SK-N-DZ (cell line): ENCODE results near the gene CFAP92.

Source experiments
- DNase-seq: peaks from one replicate; pipeline ENCODE4 v3.0.0-alpha.2; 2015; ENCODE audit warnings: low spot score

CFAP92 gene

GRCh38 chr3:128991355-128991895 is 2.5 kb downstream of the CFAP92 start:
- DNase-seq = no peak

GRCh38 chr3:128988286-128988685 is 5.6 kb downstream of the CFAP92 start:
- DNase-seq = no peak

DNA sequence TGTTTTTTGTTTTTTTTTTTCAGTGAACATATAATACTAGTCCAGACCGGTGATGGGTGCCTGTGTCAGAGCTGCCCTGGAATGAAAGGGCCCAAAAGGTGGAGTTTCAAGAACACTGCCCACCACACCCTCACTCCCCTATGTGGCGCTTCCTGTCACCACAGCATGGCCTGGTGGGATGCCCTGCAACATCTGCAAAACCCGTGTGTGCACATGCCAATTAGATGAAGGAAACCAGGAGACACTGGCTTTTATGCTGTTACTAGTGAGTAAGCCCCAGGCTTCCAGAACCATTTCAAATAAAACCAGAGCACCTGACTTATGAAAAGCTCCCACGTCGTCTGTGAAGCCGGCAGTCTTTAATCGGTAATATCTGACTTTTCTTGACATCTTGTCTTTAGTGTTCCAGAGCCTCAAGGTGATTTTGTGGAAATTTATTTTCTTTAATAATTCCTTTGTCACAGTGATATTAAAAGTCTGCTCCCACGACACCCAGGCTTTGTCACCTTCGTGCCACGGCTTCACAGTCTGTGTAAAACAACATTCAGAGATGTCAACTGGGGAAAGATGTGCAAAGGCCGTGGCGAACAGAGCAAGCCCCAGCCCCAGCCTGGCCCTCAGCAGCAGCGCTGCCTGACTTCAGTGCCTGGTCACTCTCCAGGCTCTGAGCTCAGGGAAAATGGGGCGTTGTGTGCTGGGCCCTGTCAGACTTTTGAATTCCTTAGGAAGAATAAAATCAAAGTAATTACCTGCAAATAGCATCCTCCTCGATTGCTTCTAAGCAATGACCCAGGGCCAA is 6.4 kb downstream of the CFAP92 start:
- DNase-seq = no peak

DNA sequence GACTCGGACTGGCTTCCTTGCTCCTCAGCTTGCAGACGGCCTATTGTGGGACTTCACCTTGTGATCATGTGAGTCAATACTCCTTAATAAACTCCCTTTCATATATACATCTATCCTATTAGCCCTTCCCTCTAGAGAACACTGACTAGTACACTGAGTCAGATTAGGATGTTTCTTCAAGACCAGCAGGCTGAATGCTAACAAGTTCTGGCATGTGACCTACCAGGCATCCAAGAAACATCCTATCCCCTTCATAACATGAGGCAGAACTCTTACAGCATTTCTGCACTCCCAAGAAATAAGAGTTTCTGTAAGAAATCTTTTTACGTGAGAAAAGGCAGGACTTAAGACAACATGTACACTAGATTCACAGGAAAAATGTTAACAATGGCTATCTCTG is 9.3 kb downstream of the CFAP92 start:
- DNase-seq = no peak

DNA sequence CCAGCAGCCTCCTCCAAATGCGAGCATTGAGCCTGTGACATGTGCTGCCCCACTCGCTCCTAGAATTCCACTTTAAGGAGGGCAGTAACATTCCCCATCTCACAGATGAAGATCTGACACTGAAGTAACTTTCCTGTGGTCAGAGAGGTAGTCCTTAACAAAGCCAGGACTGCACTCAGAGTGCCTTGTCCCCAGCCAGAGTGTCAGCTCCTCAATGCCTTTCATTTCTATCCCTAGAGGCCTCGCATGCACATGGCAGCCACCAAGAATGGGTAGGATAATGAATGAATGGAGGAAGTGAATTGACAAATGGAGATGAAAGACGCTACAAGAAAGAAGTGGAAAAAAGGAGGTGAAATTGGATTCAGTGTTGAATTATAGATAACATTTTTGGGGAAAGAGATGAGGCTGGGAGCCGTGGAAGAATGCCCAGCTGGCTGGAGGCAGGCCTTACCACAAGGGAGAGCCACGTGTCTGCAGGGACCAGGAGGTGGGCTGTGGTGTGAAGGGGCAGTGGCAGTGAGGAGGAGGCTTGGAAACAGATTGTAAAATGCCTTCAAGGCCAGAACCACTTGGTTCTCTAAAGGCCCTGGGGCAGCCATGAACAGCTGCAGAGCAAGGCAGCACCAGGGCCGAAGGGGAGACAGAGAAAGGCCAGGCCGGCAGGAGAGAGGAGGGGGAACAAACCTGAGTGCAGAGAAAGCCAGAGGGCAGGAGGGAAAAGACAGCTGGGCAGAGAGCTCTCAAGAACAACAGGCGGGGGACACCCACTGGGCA is 10.4 kb downstream of the CFAP92 start:
- DNase-seq = no peak

DNA sequence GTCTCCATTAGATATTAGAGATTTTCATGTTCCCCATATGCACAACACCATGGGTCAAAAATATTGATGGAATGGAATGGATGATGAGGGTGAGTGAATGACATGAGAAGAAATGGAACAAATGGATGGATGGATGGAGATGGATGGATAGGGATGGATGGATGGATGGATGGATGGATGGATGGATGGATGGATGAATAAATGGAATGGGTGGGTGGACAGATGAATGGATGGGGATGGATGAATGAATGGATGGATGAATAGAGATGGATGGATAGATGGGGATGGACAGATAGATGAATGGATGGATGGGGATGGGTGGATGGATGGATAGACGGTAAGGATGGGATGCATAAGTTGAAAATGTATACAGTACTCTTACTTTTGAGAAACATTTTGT is 18.6 kb downstream of the CFAP92 start:
- no peak for DNase-seq

DNA sequence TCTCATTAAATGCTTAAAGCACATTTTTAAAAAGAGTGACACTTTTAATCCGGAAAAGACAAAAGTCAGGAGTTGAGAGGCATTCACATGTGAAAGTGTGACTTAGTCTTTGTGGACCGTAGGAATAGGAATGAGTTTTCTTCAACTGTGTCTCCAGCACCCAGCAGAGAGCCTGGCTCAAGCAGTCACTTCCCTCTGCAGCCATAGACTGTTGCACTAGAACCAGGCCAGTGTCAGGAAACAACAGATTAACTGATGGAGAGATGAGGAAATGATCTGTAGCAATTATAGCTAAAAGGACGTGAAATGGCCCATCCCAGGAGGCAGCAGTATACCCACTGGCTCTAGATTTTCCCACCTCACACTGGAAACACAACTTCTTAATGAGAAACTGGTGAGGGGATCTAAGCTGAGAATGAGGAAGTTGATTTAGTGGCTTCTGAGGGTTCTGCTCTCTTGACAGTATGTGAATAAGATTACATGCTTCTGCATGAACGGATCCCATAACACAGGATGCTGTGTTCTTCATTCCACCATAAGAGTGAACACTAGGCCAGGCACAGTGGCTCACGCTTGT is 19.8 kb downstream of the CFAP92 start:
- DNase-seq = no peak

DNA sequence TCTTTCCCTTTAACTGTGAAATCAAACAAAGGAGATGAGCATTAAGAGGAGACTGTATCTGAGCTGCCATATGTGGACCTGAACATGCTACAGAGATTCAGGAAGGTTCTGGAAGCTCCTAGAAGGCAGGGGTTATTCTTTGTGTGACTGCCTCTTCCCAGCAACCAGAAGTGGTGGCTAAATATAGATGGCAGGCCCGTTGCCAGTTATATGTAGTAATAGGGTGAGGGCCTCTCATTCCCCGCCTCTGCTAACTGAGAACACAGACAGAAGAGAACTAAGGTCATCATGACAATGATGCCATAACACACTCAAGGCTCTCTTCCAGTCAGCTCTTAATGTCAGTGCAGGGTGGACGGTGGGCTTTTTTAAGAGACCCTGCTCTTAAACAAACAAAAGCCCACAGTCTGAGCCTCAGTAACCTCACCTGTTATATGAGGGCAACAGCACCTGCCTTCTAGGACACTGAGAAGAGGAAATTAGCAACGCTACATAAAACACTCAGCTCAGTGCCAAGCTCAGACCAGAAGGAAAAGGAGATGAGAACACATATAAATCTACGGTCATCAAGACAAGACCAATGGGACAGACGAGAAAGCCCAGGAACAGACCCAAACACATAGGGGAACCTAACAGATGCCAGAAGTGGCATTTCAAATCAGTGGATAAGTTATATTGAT is 22.3 kb downstream of the CFAP92 start:
- DNase-seq = no peak

DNA sequence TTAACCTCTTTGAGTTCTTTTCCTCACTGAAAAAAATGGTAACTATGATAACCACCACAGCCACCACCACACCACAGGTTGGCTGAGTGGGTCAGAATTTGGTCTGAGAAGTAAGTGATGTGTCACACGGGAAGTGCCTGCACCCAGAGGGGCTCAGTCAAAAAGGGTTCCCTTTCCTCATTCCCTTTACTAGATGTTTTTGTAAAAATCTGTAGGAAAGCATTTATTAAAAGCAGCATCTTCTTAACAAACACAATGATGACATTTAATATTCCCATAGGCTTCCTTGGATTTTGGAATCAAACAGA is 23.2 kb downstream of the CFAP92 start:
- DNase-seq = no peak

- peak; percentile 41 for DNase-seq
Observed at GRCh38 chr3:128969993-128970739, 23.7 kb downstream of the CFAP92 start.

DNA sequence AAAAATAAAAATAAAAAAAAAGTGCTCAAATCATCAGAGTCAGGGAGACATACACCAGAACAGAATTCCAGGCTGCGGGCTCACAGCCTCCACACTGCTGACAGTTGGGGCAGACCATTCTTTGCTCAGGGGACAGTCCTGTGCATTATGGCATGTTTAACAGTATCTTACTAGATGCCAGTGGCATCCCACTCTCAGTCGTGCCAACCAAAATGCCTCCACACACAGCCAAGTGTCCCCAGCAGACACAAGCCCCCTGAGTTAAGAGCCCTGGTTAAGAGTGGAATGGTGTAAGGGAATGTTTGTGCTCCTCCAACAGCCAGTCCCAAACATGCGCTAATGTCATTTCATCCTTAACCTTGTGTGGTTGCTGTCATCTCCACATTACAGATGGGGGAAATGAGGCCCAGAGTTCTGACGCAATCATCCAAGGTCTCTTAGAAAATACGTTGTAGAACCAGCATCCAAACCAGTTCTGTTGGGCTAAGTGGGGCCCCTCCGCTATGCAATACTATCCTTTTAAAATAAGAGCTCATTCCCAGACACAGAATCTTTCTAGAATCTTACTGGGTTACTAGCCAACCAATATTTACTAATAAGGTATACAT is 26.0 kb downstream of the CFAP92 start:
- DNase-seq = no peak

- DNase-seq = no peak
Observed at GRCh38 chr3:128965818-128966217, 28.1 kb downstream of the CFAP92 start.

DNA sequence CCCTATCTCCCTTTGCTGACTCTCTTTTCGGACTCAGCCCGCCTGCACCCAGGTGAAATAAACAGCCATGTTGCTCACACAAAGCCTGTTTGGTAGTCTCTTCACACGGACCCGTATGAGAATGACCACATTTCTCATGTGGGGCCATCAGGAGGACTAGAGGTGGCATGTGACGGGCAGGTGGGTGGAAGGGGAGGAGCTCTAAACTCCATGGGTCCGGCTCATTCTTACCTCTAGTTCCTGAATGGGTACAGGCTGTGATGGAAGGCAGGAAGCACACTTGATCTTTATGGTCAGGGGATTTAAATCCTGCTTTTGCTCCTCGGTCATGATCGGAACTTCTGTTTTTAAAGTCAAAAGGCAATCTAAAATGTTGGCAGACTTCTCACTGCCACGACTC is 28.6 kb downstream of the CFAP92 start:
- DNase-seq = no peak

GRCh38 chr3:128956440-128956839 is 37.4 kb downstream of the CFAP92 start:
- no peak for DNase-seq

GRCh38 chr3:128950223-128950938 is 43.5 kb downstream of the CFAP92 start:
- peak; percentile 65 for DNase-seq

- no peak for DNase-seq
Observed at GRCh38 chr3:128949158-128949557, 44.7 kb downstream of the CFAP92 start.

DNA sequence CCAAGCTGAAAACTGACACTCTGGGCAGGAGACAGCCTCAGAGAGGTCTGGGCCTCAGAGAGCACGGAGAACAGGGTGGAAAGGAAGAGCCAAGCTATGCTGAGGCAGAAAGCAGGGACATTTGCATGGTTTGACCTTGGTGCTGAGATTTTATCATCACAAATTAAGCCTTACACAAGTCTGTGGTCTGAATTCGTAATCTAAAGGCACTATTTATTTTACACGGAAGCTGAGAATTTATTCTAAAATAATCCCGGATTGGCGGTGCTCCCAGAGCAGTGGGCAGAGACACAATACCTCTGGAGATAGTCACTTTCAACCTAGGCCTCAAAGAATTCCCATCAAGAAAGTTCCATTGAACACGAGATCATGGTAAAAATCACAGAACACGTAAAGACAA is 47.5 kb downstream of the CFAP92 start:
- DNase-seq = no peak

DNA sequence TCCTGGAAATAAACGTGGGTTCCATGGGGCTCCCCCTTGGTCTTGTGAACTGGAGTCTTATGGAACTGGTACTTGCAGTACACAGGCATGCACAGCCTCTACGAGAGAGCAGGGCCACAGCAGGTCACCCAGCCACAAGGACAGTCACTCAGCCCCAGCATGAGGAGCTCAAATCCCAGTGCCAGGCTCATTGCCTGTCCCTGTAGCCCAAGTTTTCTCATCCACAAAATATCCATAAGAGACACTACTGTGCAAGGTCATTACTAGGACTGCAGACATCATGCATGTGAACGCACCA is 48.0 kb downstream of the CFAP92 start:
- DNase-seq = no peak

- no peak for DNase-seq
Observed at GRCh38 chr3:128945041-128945877, 48.6 kb downstream of the CFAP92 start.
